SK-N-SH (cell line): Measurements from ENCODE around the gene APOL2. TPM values are rescaled to one million over a fixed set of nuclear protein-coding genes. Genes with fewer than 3 reads are reported as not detected.

Source experiments
- CTCF ChIA-PET: fragments of 300-600, 350-600 bp; formaldehyde crosslinking; extraction: SDS; loops from one replicate; lab custom pipeline; 2021; lab: Yijun Ruan, JAX
- POLR2A ChIA-PET: fragments of 350-600 bp; sonication (Branson Sonifier 250); formaldehyde crosslinking; extraction: SDS; loops from one replicate; lab custom pipeline; 2020; ENCODE audit warnings: antibody characterized with exemption, inconsistent platforms; lab: Yijun Ruan, JAX
- DNase-seq: peaks from one replicate; pipeline ENCODE4 v3.0.0; 2012
- H2AFZ ChIP-seq: fragments of 200-600 bp; sonication (generic); 2 replicates; pipeline ENCODE4 v1.8.1; 2016; ENCODE audit warnings: antibody characterized with exemption, mild to moderate bottlenecking, low read depth
- H3F3A ChIP-seq: fragments of 200-600 bp; sonication (generic); replicated peaks from 2 replicates; pipeline ENCODE3; 2016; ENCODE audit warnings: antibody characterized with exemption, mild to moderate bottlenecking; ENCODE audit not compliant: insufficient read depth
- H3K27ac ChIP-seq, 2 experiments: fragments of 200-500 bp in 1 of 2; fragments of 200-600 bp in 1 of 2; sonication (Bioruptor generic) in 1 of 2; sonication (generic), shearing (Covaris generic) in 1 of 2; 2 replicates each; pipeline versions ENCODE4 v1.5.1 to v1.6.1; 2014 to 2016; ENCODE audit warnings: low read depth in 2 of 2, inconsistent platforms in 1 of 2, low read length in 1 of 2, mild to moderate bottlenecking in 1 of 2, mixed read lengths in 1 of 2
- H3K27me3 ChIP-seq: fragments of 200-600 bp; sonication (generic), shearing (Covaris generic); 2 replicates; pipeline ENCODE4 v1.6.1; 2016; ENCODE audit warnings: mixed run types; ENCODE audit not compliant: insufficient read depth
- H3K36me3 ChIP-seq, 2 experiments: fragments of 200-500 bp in 1 of 2; fragments of 200-600 bp in 1 of 2; sonication (Bioruptor generic) in 1 of 2; sonication (generic) in 1 of 2; replicated peaks in 1 of 2; 2 replicates each; pipeline versions ENCODE3 to v1.5.1; 2014 to 2016; ENCODE audit warnings: low read length in 1 of 2, mild to moderate bottlenecking in 1 of 2; ENCODE audit not compliant: insufficient read depth in 2 of 2, control insufficient read depth in 1 of 2
- H3K4me1 ChIP-seq, 2 experiments: fragments of 200-500 bp in 1 of 2; fragments of 200-600 bp in 1 of 2; sonication (Bioruptor generic) in 1 of 2; sonication (generic), shearing (Covaris generic) in 1 of 2; 2 replicates each; pipeline versions ENCODE4 v1.5.1 to v1.6.1; 2014 to 2016; ENCODE audit warnings: low read depth in 1 of 2, low read length in 1 of 2, mixed run types in 1 of 2; ENCODE audit not compliant: insufficient read depth in 2 of 2, control insufficient read depth in 1 of 2
- H3K4me2 ChIP-seq: fragments of 200-600 bp; sonication (generic), shearing (Covaris generic); 2 replicates; pipeline ENCODE4 v1.6.1; 2017; ENCODE audit warnings: mixed run types
- H3K4me3 ChIP-seq, 2 experiments: fragments of 200-500 bp in 1 of 2; fragments of 200-600 bp in 1 of 2; sonication (Bioruptor generic) in 1 of 2; sonication (generic), shearing (Covaris generic) in 1 of 2; 2 replicates each; pipeline versions ENCODE4 v1.5.1 to v1.8.1; 2014 to 2016; ENCODE audit warnings: low read depth in 2 of 2, inconsistent platforms in 1 of 2, low read length in 1 of 2, mild to moderate bottlenecking in 1 of 2, mixed read lengths in 1 of 2, moderate library complexity in 1 of 2
- H3K79me2 ChIP-seq: fragments of 200-600 bp; sonication (generic); 2 replicates; pipeline ENCODE4 v1.8.1; 2017; ENCODE audit warnings: mild to moderate bottlenecking; ENCODE audit not compliant: insufficient read depth
- H3K9ac ChIP-seq: fragments of 200-600 bp; sonication (generic); 2 replicates; pipeline ENCODE4 v1.6.1; 2017; ENCODE audit warnings: mixed run types
- H3K9me2 ChIP-seq: fragments of 200-600 bp; sonication (generic); 2 replicates; pipeline ENCODE4 v1.6.1; 2017; ENCODE audit warnings: mixed run types
- H3K9me3 ChIP-seq: fragments of 200-600 bp; sonication (generic); 2 replicates; pipeline ENCODE4 v1.6.1; 2017; ENCODE audit warnings: mixed run types, mild to moderate bottlenecking, moderate library complexity
- H4K20me1 ChIP-seq: fragments of 200-600 bp; sonication (generic); 2 replicates; pipeline ENCODE4 v1.6.1; 2017; ENCODE audit warnings: mild to moderate bottlenecking, mixed run types; ENCODE audit not compliant: insufficient read depth
- CHD2 ChIP-seq: fragments of 150-350 bp; IDR thresholded peaks from 2 replicates; pipeline ENCODE4 v1.6.1; 2018; ENCODE audit warnings: low read length; ENCODE audit not compliant: partially characterized antibody
- ELF1 ChIP-seq: IDR thresholded peaks from 2 replicates; pipeline ENCODE4 v1.4.0; 2012
- FOXJ3 ChIP-seq: sonication (generic); formaldehyde crosslinking; IDR thresholded peaks from 2 replicates; pipeline ENCODE4 v1.5.1; 2020; ENCODE audit warnings: mild to moderate bottlenecking, missing genetic modification reagents
- FOXM1 ChIP-seq: IDR thresholded peaks from 2 replicates; pipeline ENCODE4 v1.4.0; 2012; ENCODE audit warnings: low read depth, mild to moderate bottlenecking
- GABPA ChIP-seq: IDR thresholded peaks from 2 replicates; pipeline ENCODE4 v1.4.0; 2012; ENCODE audit warnings: low read depth, mild to moderate bottlenecking
- GATA2 ChIP-seq: sonication (generic); formaldehyde crosslinking; IDR thresholded peaks from 2 replicates; pipeline ENCODE4 v1.5.0; 2020; ENCODE audit warnings: mild to moderate bottlenecking, missing genetic modification reagents
- MEF2A ChIP-seq: IDR thresholded peaks from 2 replicates; pipeline ENCODE4 v1.4.0; 2012; ENCODE audit warnings: low read depth, borderline replicate concordance
- MXI1 ChIP-seq: IDR thresholded peaks from 2 replicates; pipeline ENCODE4 v1.6.1; 2012; ENCODE audit warnings: mild to moderate bottlenecking, low read depth, low read length, improper control_type of control experiment
- NFIC ChIP-seq: IDR thresholded peaks from 2 replicates; pipeline ENCODE4 v1.4.0; 2012; ENCODE audit warnings: borderline replicate concordance
- RCOR1 ChIP-seq: fragments of 150-350 bp; IDR thresholded peaks from 2 replicates; pipeline ENCODE4 v1.6.1; 2017; ENCODE audit warnings: antibody characterized with exemption, low read length
- REST ChIP-seq: IDR thresholded peaks from 2 replicates; pipeline ENCODE4 v1.6.1; 2012; ENCODE audit warnings: mild to moderate bottlenecking, low read depth, low read length, moderate library complexity
- RFX5 ChIP-seq: IDR thresholded peaks from 2 replicates; pipeline ENCODE4 v1.6.1; 2012; ENCODE audit warnings: mild to moderate bottlenecking, improper control_type of control experiment, low read length
- TEAD4 ChIP-seq: IDR thresholded peaks from 2 replicates; pipeline ENCODE4 v1.4.0; 2012; ENCODE audit warnings: mild to moderate bottlenecking, borderline replicate concordance; ENCODE audit not compliant: insufficient read depth
- USF1 ChIP-seq: IDR thresholded peaks from 2 replicates; pipeline ENCODE4 v1.4.0; 2012; ENCODE audit warnings: low read depth, borderline replicate concordance
- YY1 ChIP-seq: IDR thresholded peaks from 2 replicates; pipeline ENCODE4 v1.4.0; 2012; ENCODE audit warnings: low read depth, mild to moderate bottlenecking
- WGBS: methylation state at CpG from one replicate; pipeline ENCODE4 v1.1.6; 2017; ENCODE audit warnings: low lambda C conversion rate; 5-methylcytosine and 5-hydroxymethylcytosine counted together
- polyA plus RNA-seq, 3 experiments: library from polyadenylated mRNA; depleted of rRNA; stranded (reverse); fragments of >200 nt; gene quantifications; 2 replicates each; pipeline ENCODE4 v1.2.3, GENCODE V29; 2012

Gene APOL2
- polyA plus RNA-seq, 1 of the 3 experiments (the other 2 are of a cell fraction) = 8.3 TPM

DNA sequence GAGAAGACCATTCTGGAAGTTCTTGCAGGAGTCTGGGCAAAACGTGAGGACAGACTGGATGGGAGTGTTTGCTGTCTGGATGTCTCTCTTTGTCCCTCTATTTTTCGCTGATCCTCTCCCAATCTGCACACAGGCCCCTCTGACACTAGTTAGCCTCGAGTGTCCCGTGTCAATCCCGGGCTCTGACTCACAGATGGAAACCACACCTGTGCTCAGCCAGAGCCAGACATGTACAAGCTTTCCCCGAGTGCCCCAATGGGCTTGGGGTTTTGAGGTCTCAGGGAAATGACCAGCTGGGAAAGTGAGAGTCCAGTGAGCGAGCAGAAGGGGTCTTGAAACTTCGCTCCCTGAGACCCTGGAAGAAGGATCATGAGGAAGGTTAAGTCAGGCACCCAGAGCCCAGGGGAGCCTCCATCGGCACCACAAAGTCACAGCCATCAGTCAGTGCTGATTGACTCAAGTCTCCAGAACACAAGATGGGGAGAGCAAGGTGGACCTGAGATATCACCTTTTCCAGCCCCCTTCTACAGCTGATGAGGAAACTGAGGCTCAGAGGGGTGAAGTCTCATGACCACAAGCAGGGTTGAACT lies 13.9 kb downstream of the APOL2 start:
- H3K9me3 ChIP-seq = no peaks in the 10 kb centered on the region
- peaks cover 0 to 6% of the 10 kb centered on the region in 2 experiments; a peak in 1 of 4 replicates for H3K4me1 ChIP-seq
- no peak overlapping the region for H2AFZ ChIP-seq
- H3K4me2 ChIP-seq = no peak overlapping the region
- no peaks in the 10 kb centered on the region for H4K20me1 ChIP-seq
- H3K27ac ChIP-seq = no peak overlapping the region
- CTCF ChIA-PET = interaction anchor here (0.7 to 2.2 kb wide), 3 partner anchors 14 to 45 kb away, joined by 3 to 10 read pairs (median 4); partner anchors contain the start of gene APOL2
- POLR2A ChIA-PET = no interaction called here
- no peak overlapping the region for H3K9ac ChIP-seq
- H3F3A ChIP-seq = no peaks in the 10 kb centered on the region
- no peak for TF ChIP-seq RFX5
- TF ChIP-seq ELF1 = no peak
- TF ChIP-seq GABPA = no peak
- no peak for TF ChIP-seq YY1
- no peak for TF ChIP-seq FOXJ3 (CRISPR knock-in tag)
- TF ChIP-seq GATA2 (CRISPR knock-in tag) = no peak
- TF ChIP-seq FOXM1 = no peak
- TF ChIP-seq NFIC = no peak
- TF ChIP-seq CHD2 = no peak
- TF ChIP-seq REST = no peak
- no peak for TF ChIP-seq USF1
- TF ChIP-seq RCOR1 = no peak
- no peak for TF ChIP-seq MEF2A
- no peak for TF ChIP-seq MXI1
- TF ChIP-seq TEAD4 = no peak
- no peak for DNase-seq
- H3K36me3 ChIP-seq = peaks cover 0 to 8% of the 10 kb centered on the region in 2 experiments
- WGBS = 72% methylated on average over 9 of the region's 9 CpGs
- no peaks in the 10 kb centered on the region for H3K9me2 ChIP-seq
- no peaks in the 10 kb centered on the region for H3K79me2 ChIP-seq
- H3K4me3 ChIP-seq = no peak overlapping the region
- H3K27me3 ChIP-seq = no peaks in the 10 kb centered on the region
